Neural progenitor cell (in vitro differentiated cells): Measurements from ENCODE around the gene GPRC5B. TPM values are rescaled to one million over a fixed set of nuclear protein-coding genes. Genes with fewer than 3 reads are reported as not detected.

Source experiments
- DNase-seq: peaks from one replicate; pipeline ENCODE4 v3.0.0-alpha.2; 2016; ENCODE audit warnings: low spot score
- H2AFZ ChIP-seq: fragments of 200-600 bp; sonication (generic); replicated peaks from 2 replicates; pipeline ENCODE4 v1.6.1; 2016; ENCODE audit warnings: antibody characterized with exemption
- H3F3A ChIP-seq: fragments of 200-600 bp; sonication (generic); 2 replicates; pipeline ENCODE4 v1.6.1; 2016; ENCODE audit warnings: antibody characterized with exemption, low read depth
- H3K27ac ChIP-seq: fragments of 200-600 bp; sonication (generic); 2 replicates; pipeline ENCODE4 v1.5.1; 2016; ENCODE audit warnings: mild to moderate bottlenecking
- H3K27me3 ChIP-seq: fragments of 200-600 bp; sonication (generic); 2 replicates; pipeline ENCODE4 v1.6.1; 2016; ENCODE audit warnings: mild to moderate bottlenecking, moderate library complexity
- H3K36me3 ChIP-seq: fragments of 200-600 bp; sonication (generic); 2 replicates; pipeline ENCODE4 v1.5.1; 2016
- H3K4me1 ChIP-seq: fragments of 200-600 bp; sonication (generic); 2 replicates; pipeline ENCODE4 v1.6.1; 2016; ENCODE audit warnings: mixed run types
- H3K4me2 ChIP-seq: fragments of 200-600 bp; sonication (generic); 2 replicates; pipeline ENCODE4 v1.6.1; 2016
- H3K4me3 ChIP-seq: fragments of 200-600 bp; sonication (generic); 2 replicates; pipeline ENCODE4 v1.5.1; 2016
- H3K79me2 ChIP-seq: fragments of 200-600 bp; sonication (generic); 2 replicates; pipeline ENCODE4 v1.6.1; 2016; ENCODE audit warnings: low read depth
- H3K9ac ChIP-seq: fragments of 200-600 bp; sonication (generic); 2 replicates; pipeline ENCODE4 v1.6.1; 2016
- H3K9me3 ChIP-seq: fragments of 200-600 bp; sonication (generic); 2 replicates; pipeline ENCODE4 v1.5.1; 2016; ENCODE audit warnings: low read depth
- H4K20me1 ChIP-seq: fragments of 200-600 bp; sonication (generic); 2 replicates; pipeline ENCODE4 v1.6.1; 2016; ENCODE audit warnings: low read depth
- H3K27ac Mint-ChIP-seq: 3 replicates; pipeline ENCODE4 v1.8.0; 2021; ENCODE audit warnings: mixed read lengths
- H3K27me3 Mint-ChIP-seq: 2 replicates; pipeline ENCODE4 v1.8.0; 2022; ENCODE audit warnings: low read depth, mild to moderate bottlenecking, inconsistent platforms, moderate library complexity, mixed read lengths; ENCODE audit not compliant: insufficient read depth
- H3K36me3 Mint-ChIP-seq: 3 replicates; pipeline ENCODE4 v1.8.0; 2021; ENCODE audit warnings: mixed read lengths
- H3K4me1 Mint-ChIP-seq: 3 replicates; pipeline ENCODE4 v1.8.0; 2021; ENCODE audit warnings: mixed read lengths
- H3K4me3 Mint-ChIP-seq: 3 replicates; pipeline ENCODE4 v1.8.0; 2021; ENCODE audit warnings: mild to moderate bottlenecking, moderate library complexity, mixed read lengths
- H3K9me3 Mint-ChIP-seq: 3 replicates; pipeline ENCODE4 v1.8.0; 2020; ENCODE audit warnings: mixed read lengths
- CTCF ChIP-seq: fragments of 200-600 bp; sonication (generic); IDR thresholded peaks from 2 replicates; pipeline ENCODE4 v1.5.1; 2017; ENCODE audit warnings: antibody characterized with exemption, mild to moderate bottlenecking
- EZH2 ChIP-seq: fragments of 200-600 bp; sonication (generic); IDR thresholded peaks from 2 replicates; pipeline ENCODE4 v1.6.1; 2017; ENCODE audit warnings: antibody characterized with exemption, mild to moderate bottlenecking, moderate library complexity
- EZH2phosphoT487 ChIP-seq: fragments of 200-600 bp; sonication (generic); IDR thresholded peaks from 2 replicates; pipeline ENCODE4 v1.6.1; 2017; ENCODE audit warnings: antibody characterized with exemption
- total RNA-seq: library from RNA; depleted of rRNA; stranded (reverse); fragments of >200 nt; gene quantifications from 2 replicates; pipeline ENCODE4 v1.2.3, GENCODE V29; 2015; ENCODE audit warnings: low replicate concordance

Gene GPRC5B
- total RNA-seq, 1 donor from 2014 or later: 21.1 TPM

- H3K36me3 Mint-ChIP-seq: peaks cover 4% of the 10 kb centered on the region
- no peak for DNase-seq
These were observed 914 bp upstream of the GPRC5B start for GRCh38 chr16:19885451-19886072.

GRCh38 chr16:19883966-19884485, 622 bp downstream of the GPRC5B start:
- Mint-ChIP-seq H3K27me3 (peaks cover 5% of the 10 kb centered on the region), H3K9me3 (peaks cover 5% of the 10 kb centered on the region), H3K27ac (no peak overlapping the region), H3K4me1 (peaks cover 38% of the 10 kb centered on the region), H3K36me3 (peaks cover 4% of the 10 kb centered on the region), H3K4me3 (peak overlapping the region; percentile 95)
- DNase-seq: peak; percentile 57
- Histone ChIP-seq H3K9ac (no peak overlapping the region), H3K79me2 (peaks cover 54% of the 10 kb centered on the region), H3F3A (peaks cover 54% of the 10 kb centered on the region), H3K4me3 (peak overlapping the region; percentile 62), H3K27ac (no peak overlapping the region), H3K36me3 (no peaks in the 10 kb centered on the region), H3K4me2 (peak overlapping the region; percentile 93), H3K9me3 (no peaks in the 10 kb centered on the region), H4K20me1 (peaks cover 13% of the 10 kb centered on the region), H3K4me1 (peaks cover 18% of the 10 kb centered on the region), H2AFZ (peak overlapping the region; percentile 27), H3K27me3 (peaks cover 14% of the 10 kb centered on the region)
- no peak for TF ChIP-seq EZH2phosphoT487
- TF ChIP-seq EZH2: no peak
- TF ChIP-seq CTCF: no peak

More at GRCh38 chr16:19885451-19886072, 914 bp upstream of the GPRC5B start:
- Histone ChIP-seq H3K4me3 (no peak overlapping the region), H2AFZ (no peak overlapping the region), H3K9ac (no peak overlapping the region), H3K4me1 (peaks cover 9% of the 10 kb centered on the region), H3K4me2 (no peak overlapping the region), H3F3A (peaks cover 40% of the 10 kb centered on the region), H3K79me2 (peaks cover 39% of the 10 kb centered on the region), H3K27me3 (peaks cover 14% of the 10 kb centered on the region), H3K27ac (no peak overlapping the region), H3K9me3 (no peaks in the 10 kb centered on the region), H3K36me3 (no peaks in the 10 kb centered on the region), H4K20me1 (peaks cover 4% of the 10 kb centered on the region)
- no peak for TF ChIP-seq CTCF
- no peak for TF ChIP-seq EZH2
- no peak for TF ChIP-seq EZH2phosphoT487
- H3K9me3 Mint-ChIP-seq: peaks cover 5% of the 10 kb centered on the region
- H3K27ac Mint-ChIP-seq: peak overlapping the region; percentile 13
- H3K4me1 Mint-ChIP-seq: peaks cover 29% of the 10 kb centered on the region
- peaks cover 5% of the 10 kb centered on the region for H3K27me3 Mint-ChIP-seq
- peak overlapping the region; percentile 88 for H3K4me3 Mint-ChIP-seq

GRCh38 chr16:19883296-19883965, 1.2 kb downstream of the GPRC5B start:
- H3K9me3 Mint-ChIP-seq: peaks cover 5% of the 10 kb centered on the region
- H3K9me3 ChIP-seq: no peaks in the 10 kb centered on the region
- H3K4me1 Mint-ChIP-seq: peaks cover 44% of the 10 kb centered on the region
- peaks cover 5% of the 10 kb centered on the region for H3K27me3 Mint-ChIP-seq
- peak overlapping the region; percentile 27 for H2AFZ ChIP-seq
- no peaks in the 10 kb centered on the region for H3K36me3 ChIP-seq
- H3K4me1 ChIP-seq: peaks cover 22% of the 10 kb centered on the region
- H3F3A ChIP-seq: peaks cover 57% of the 10 kb centered on the region
- H3K27me3 ChIP-seq: peaks cover 14% of the 10 kb centered on the region
- H3K79me2 ChIP-seq: peaks cover 60% of the 10 kb centered on the region
- H3K4me3 Mint-ChIP-seq: peak overlapping the region; percentile 95
- H3K27ac ChIP-seq: no peak overlapping the region
- H4K20me1 ChIP-seq: peaks cover 19% of the 10 kb centered on the region
- H3K4me3 ChIP-seq: peak overlapping the region; percentile 62
- no peak for TF ChIP-seq EZH2
- no peak for TF ChIP-seq CTCF
- no peak for TF ChIP-seq EZH2phosphoT487
- DNase-seq: peak; percentile 80
- no peak overlapping the region for H3K9ac ChIP-seq
- peak overlapping the region; percentile 94 for H3K27ac Mint-ChIP-seq
- H3K36me3 Mint-ChIP-seq: peaks cover 4% of the 10 kb centered on the region
- peak overlapping the region; percentile 93 for H3K4me2 ChIP-seq
